Measurements from ENCODE around the gene TCAIM. TPM values are rescaled to one million over a fixed set of nuclear protein-coding genes. Genes with fewer than 3 reads are reported as not detected.

Gene TCAIM
- total RNA-seq, 2 donors from 2014 or later = 6.3 to 9.4 TPM

GRCh38 chr3:44424758-44425157 lies 86.2 kb downstream of the TCAIM start:
- ATAC-seq (no peak), DNase-seq (no peak)
- Mint-ChIP-seq H3K27ac (no peak overlapping the region), H3K4me3 (no peak overlapping the region), H3K27me3 (peaks cover 24% of the 10 kb centered on the region), H3K4me1 (no peaks in the 10 kb centered on the region), H3K36me3 (ENCODE audit: low read depth) (no peaks in the 10 kb centered on the region)
- no peaks in the 10 kb centered on the region for H3K9me3 ChIP-seq (ENCODE audit: control insufficient read depth, low read length, poor library complexity, severe bottlenecking)

GRCh38 chr3:44427683-44428082 lies 89.1 kb downstream of the TCAIM start:
- H3K36me3 Mint-ChIP-seq (ENCODE audit: low read depth) = no peaks in the 10 kb centered on the region
- no peaks in the 10 kb centered on the region for H3K4me1 Mint-ChIP-seq
- ATAC-seq (no peak), DNase-seq (no peak)
- no peaks in the 10 kb centered on the region for H3K9me3 ChIP-seq (ENCODE audit: control insufficient read depth, low read length, poor library complexity, severe bottlenecking)
- no peak overlapping the region for H3K27ac Mint-ChIP-seq
- peaks cover 17% of the 10 kb centered on the region for H3K27me3 Mint-ChIP-seq
- no peak overlapping the region for H3K4me3 Mint-ChIP-seq

GRCh38 chr3:44428910-44429309 lies 90.3 kb downstream of the TCAIM start:
- DNase-seq (no peak), ATAC-seq (no peak)
- Mint-ChIP-seq H3K4me1 (no peaks in the 10 kb centered on the region), H3K27ac (no peak overlapping the region), H3K36me3 (ENCODE audit: low read depth) (no peaks in the 10 kb centered on the region), H3K4me3 (no peak overlapping the region), H3K27me3 (peaks cover 13% of the 10 kb centered on the region)
- H3K9me3 ChIP-seq (ENCODE audit: control insufficient read depth, low read length, poor library complexity, severe bottlenecking) = no peaks in the 10 kb centered on the region

- no peak for ATAC-seq
- H3K27ac Mint-ChIP-seq = no peak overlapping the region
Observed at GRCh38 chr3:44429459-44429858, 90.9 kb downstream of the TCAIM start.

GRCh38 chr3:44430466-44430865 lies 91.9 kb downstream of the TCAIM start:
- no peak for ATAC-seq
- Mint-ChIP-seq H3K36me3 (ENCODE audit: low read depth) (no peaks in the 10 kb centered on the region), H3K4me1 (no peaks in the 10 kb centered on the region), H3K27ac (no peak overlapping the region), H3K27me3 (no peaks in the 10 kb centered on the region), H3K4me3 (no peak overlapping the region)
- no peaks in the 10 kb centered on the region for H3K9me3 ChIP-seq (ENCODE audit: control insufficient read depth, low read length, poor library complexity, severe bottlenecking)
- DNase-seq = no peak

More at GRCh38 chr3:44429459-44429858, 90.9 kb downstream of the TCAIM start:
- H3K4me1 Mint-ChIP-seq = no peaks in the 10 kb centered on the region
- no peaks in the 10 kb centered on the region for H3K9me3 ChIP-seq (ENCODE audit: control insufficient read depth, low read length, poor library complexity, severe bottlenecking)
- H3K27me3 Mint-ChIP-seq = peaks cover 7% of the 10 kb centered on the region
- H3K36me3 Mint-ChIP-seq (ENCODE audit: low read depth) = no peaks in the 10 kb centered on the region
- H3K4me3 Mint-ChIP-seq = no peak overlapping the region
- no peak for DNase-seq

GRCh38 chr3:44434834-44435510 lies 96.4 kb downstream of the TCAIM start:
- no peaks in the 10 kb centered on the region for H3K36me3 Mint-ChIP-seq (ENCODE audit: low read depth)
- H3K4me1 Mint-ChIP-seq = peaks cover 7% of the 10 kb centered on the region
- no peak overlapping the region for H3K4me3 Mint-ChIP-seq
- no peak for ATAC-seq
- H3K9me3 ChIP-seq (ENCODE audit: control insufficient read depth, low read length, poor library complexity, severe bottlenecking) = no peaks in the 10 kb centered on the region
- no peak for DNase-seq
- no peaks in the 10 kb centered on the region for H3K27me3 Mint-ChIP-seq
- no peak overlapping the region for H3K27ac Mint-ChIP-seq

- Mint-ChIP-seq H3K4me3 (no peak overlapping the region), H3K4me1 (peaks cover 15% of the 10 kb centered on the region), H3K27ac (no peak overlapping the region), H3K27me3 (no peaks in the 10 kb centered on the region), H3K36me3 (ENCODE audit: low read depth) (no peaks in the 10 kb centered on the region)
- ATAC-seq = no peak
- DNase-seq = no peak
- H3K9me3 ChIP-seq (ENCODE audit: control insufficient read depth, low read length, poor library complexity, severe bottlenecking) = no peaks in the 10 kb centered on the region
Observed at GRCh38 chr3:44436181-44436580, 97.6 kb downstream of the TCAIM start.

- DNase-seq (no peak), ATAC-seq (no peak)
- peaks cover 15% of the 10 kb centered on the region for H3K4me1 Mint-ChIP-seq
- no peak overlapping the region for H3K27ac Mint-ChIP-seq
- H3K36me3 Mint-ChIP-seq (ENCODE audit: low read depth) = no peaks in the 10 kb centered on the region
- H3K9me3 ChIP-seq (ENCODE audit: control insufficient read depth, low read length, poor library complexity, severe bottlenecking) = no peaks in the 10 kb centered on the region
- no peaks in the 10 kb centered on the region for H3K27me3 Mint-ChIP-seq
- peak overlapping the region; percentile 31 for H3K4me3 Mint-ChIP-seq
Observed at GRCh38 chr3:44437800-44438199, 99.2 kb downstream of the TCAIM start.

GRCh38 chr3:44439499-44440295 lies 101.1 kb downstream of the TCAIM start:
- ATAC-seq (peak; percentile 91), DNase-seq (peak in 2 of 3 donors; percentile 13 to 26)
- Mint-ChIP-seq H3K4me3 (peak overlapping the region; percentile 63), H3K27ac (peak overlapping the region; percentile 97), H3K27me3 (no peaks in the 10 kb centered on the region), H3K36me3 (ENCODE audit: low read depth) (no peaks in the 10 kb centered on the region), H3K4me1 (peaks cover 17% of the 10 kb centered on the region)
- no peaks in the 10 kb centered on the region for H3K9me3 ChIP-seq (ENCODE audit: control insufficient read depth, low read length, poor library complexity, severe bottlenecking)

- peaks cover 3% of the 10 kb centered on the region for H3K36me3 Mint-ChIP-seq (ENCODE audit: low read depth)
- H3K4me3 Mint-ChIP-seq = no peak overlapping the region
Observed at GRCh38 chr3:44442596-44443309, 104.2 kb downstream of the TCAIM start.

GRCh38 chr3:44444437-44444836 lies 105.9 kb downstream of the TCAIM start:
- peaks cover 14% of the 10 kb centered on the region for H3K4me1 Mint-ChIP-seq
- ATAC-seq (no peak), DNase-seq (no peak)
- H3K27me3 Mint-ChIP-seq = no peaks in the 10 kb centered on the region
- H3K27ac Mint-ChIP-seq = peak overlapping the region; percentile 37
- H3K4me3 Mint-ChIP-seq = no peak overlapping the region
- peaks cover 16% of the 10 kb centered on the region for H3K36me3 Mint-ChIP-seq (ENCODE audit: low read depth)
- H3K9me3 ChIP-seq (ENCODE audit: control insufficient read depth, low read length, poor library complexity, severe bottlenecking) = no peaks in the 10 kb centered on the region

More at GRCh38 chr3:44442596-44443309, 104.2 kb downstream of the TCAIM start:
- DNase-seq = no peak
- H3K9me3 ChIP-seq (ENCODE audit: control insufficient read depth, low read length, poor library complexity, severe bottlenecking) = no peaks in the 10 kb centered on the region
- no peaks in the 10 kb centered on the region for H3K27me3 Mint-ChIP-seq
- peak overlapping the region; percentile 68 for H3K27ac Mint-ChIP-seq
- ATAC-seq = no peak
- peaks cover 17% of the 10 kb centered on the region for H3K4me1 Mint-ChIP-seq

GRCh38 chr3:44444896-44445691 lies 106.5 kb downstream of the TCAIM start:
- ATAC-seq (no peak), DNase-seq (no peak)
- H3K4me1 Mint-ChIP-seq = peaks cover 9% of the 10 kb centered on the region
- no peak overlapping the region for H3K4me3 Mint-ChIP-seq
- peak overlapping the region; percentile 37 for H3K27ac Mint-ChIP-seq
- peaks cover 18% of the 10 kb centered on the region for H3K36me3 Mint-ChIP-seq (ENCODE audit: low read depth)
- H3K27me3 Mint-ChIP-seq = no peaks in the 10 kb centered on the region
- H3K9me3 ChIP-seq (ENCODE audit: control insufficient read depth, low read length, poor library complexity, severe bottlenecking) = no peaks in the 10 kb centered on the region

Data from T-helper 17 cell (primary cell).